ENCODE data around the gene FOXP1.

The FOXP1 gene

GRCh38 chr3:71225951-71226564 lies 357.5 kb downstream of the FOXP1 start:
- DNase-seq = peak; percentile 44

- DNase-seq = no peak
Measured at GRCh38 chr3:71225002-71225684, 358.4 kb downstream of the FOXP1 start.

DNA sequence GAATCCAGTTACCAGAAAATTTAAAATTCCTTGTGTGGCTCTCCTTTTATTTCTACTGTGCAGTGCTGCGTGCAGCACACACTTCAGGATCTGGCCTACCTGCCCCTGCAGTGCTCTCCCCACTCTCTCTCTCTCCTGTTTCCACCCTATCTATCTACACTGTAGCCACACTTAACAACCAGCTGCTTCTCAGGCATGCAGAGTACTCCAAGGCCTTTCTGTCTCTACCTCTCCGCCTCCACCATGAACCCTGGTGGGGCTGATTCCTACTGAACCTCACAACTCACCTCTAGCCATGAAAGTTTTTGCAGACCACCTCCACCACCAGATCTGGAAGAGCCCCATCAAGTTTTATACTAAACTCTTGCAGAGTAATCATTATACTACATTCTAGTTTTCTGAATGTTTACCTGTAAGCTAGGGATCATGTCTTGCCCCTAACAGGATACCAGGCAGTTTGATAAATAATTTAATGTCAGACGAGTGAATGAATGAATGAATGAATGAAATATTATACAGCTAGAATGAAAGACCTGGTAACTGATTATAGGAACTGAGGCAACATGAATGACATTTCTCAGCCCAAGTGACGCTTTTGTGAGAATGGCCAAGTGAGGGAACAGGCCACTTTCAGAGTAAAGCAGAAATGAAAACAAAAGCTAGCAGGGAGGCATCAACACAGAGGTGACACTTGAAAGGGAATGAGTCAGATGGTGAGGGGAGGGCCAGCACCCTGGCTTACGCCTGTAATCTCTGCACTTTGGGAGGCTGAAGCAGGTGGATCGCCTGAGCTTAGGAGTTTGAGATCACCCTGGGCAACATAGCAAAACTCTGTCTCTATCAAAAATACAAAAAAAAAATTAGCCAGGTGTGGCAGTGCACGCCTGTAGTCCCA lies 363.5 kb downstream of the FOXP1 start:
- peak; percentile 62 for DNase-seq

DNA sequence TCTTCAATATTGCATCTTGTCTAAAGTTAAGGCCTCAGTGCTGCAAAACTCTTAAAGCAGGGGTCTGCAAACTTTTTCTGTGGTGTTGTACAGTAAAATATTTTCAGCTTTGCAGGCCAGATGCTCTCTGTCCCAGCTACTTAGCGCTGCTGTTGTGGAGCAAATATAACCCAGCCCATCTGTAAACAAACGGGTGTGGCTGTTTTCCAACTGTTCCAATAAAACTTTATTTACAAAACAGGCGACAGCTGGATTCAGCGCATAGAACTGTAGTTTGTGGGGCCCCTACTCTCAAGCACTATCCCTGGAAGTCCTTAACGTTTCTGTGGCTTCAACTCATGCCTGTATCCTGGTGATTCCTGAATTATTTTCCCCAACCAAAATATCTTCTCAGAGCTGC lies 365.0 kb downstream of the FOXP1 start:
- DNase-seq = no peak

GRCh38 chr3:71217640-71218222 lies 365.8 kb downstream of the FOXP1 start:
- no peak for DNase-seq

- DNase-seq = no peak
Measured at GRCh38 chr3:71215351-71215750, 368.2 kb downstream of the FOXP1 start.

GRCh38 chr3:71214797-71215196 lies 368.7 kb downstream of the FOXP1 start:
- DNase-seq = no peak

GRCh38 chr3:71214016-71214415 lies 369.5 kb downstream of the FOXP1 start:
- DNase-seq = no peak

DNA sequence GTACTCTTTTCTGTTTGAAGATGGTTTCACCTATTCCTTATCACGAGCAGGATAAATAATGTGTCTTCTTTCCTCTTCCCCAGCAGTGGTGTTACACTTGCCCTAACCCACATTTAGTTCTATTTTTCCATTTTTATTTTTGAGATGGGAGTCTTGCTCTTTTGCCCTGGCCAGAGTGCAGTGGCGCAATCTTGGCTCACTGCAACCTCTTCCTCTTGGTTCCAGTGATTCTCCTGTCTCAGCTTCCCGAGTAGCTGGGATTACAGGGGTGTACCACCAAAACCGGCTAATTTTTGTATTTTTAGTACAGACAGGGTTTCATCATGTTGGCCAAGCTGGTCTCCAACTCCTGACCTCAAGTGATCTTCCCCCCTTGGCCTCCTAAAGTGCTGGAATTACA lies 372.4 kb downstream of the FOXP1 start:
- DNase-seq = no peak

- no peak for DNase-seq
Measured at GRCh38 chr3:71210257-71211007, 373.1 kb downstream of the FOXP1 start.

DNA sequence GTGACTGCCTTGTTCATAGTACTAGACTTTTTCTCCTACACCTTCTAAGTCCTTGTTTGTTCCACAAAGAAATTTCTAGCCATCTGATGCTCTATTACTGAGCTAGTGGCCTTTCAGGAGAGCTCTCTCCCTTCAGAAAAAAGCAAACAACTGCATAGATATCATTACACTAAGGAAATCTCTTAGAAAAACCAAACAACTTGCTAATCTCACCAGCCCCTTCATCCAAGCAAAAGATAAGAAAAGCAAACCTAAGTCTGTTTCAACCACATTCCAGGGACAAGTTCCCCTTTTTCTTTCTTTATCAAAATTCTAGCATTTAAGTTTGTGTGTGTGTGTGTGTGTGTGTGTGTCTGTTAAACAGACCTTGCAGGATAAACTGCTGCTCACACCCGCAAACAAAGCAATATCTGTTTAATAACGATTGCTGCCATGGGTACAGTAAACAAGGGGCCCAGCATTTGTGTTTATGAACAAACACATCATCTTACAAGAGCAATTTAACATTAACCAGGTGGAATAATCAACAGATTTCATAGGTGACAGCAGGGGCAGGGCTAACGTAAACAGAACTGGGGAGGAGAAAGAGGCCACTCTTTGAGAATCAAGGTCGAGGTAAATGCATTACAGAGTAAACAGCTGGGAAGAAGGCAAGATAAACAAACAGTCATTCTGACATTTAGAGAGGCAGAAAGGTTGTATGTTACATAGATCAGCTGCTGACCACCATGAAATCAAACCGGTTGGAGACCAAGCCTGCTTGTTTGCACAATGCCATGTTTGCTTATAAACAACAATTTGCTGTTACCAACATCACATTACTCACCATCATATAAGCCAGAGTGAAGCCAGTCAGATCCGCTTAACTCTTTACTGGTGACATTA lies 375.1 kb downstream of the FOXP1 start:
- no peak for DNase-seq

DNA sequence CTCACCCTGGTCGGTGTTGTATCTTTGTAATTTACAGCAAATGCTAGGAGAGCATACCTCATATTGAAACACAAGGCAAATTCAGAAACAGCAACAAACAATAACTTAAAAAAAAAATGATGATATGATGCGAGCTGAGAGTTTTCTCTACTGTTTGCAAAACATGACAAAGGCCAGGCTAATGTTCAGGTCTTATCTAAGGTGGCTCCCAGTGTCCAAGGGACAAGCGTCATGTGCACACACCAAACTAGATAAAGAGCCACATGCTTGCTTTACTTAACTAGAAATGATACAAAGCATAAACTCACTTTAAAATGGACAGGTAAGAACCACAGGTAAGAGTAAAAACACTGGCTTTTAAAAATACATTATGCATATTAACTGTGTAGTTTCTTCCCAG lies 375.9 kb downstream of the FOXP1 start:
- no peak for DNase-seq

DNA sequence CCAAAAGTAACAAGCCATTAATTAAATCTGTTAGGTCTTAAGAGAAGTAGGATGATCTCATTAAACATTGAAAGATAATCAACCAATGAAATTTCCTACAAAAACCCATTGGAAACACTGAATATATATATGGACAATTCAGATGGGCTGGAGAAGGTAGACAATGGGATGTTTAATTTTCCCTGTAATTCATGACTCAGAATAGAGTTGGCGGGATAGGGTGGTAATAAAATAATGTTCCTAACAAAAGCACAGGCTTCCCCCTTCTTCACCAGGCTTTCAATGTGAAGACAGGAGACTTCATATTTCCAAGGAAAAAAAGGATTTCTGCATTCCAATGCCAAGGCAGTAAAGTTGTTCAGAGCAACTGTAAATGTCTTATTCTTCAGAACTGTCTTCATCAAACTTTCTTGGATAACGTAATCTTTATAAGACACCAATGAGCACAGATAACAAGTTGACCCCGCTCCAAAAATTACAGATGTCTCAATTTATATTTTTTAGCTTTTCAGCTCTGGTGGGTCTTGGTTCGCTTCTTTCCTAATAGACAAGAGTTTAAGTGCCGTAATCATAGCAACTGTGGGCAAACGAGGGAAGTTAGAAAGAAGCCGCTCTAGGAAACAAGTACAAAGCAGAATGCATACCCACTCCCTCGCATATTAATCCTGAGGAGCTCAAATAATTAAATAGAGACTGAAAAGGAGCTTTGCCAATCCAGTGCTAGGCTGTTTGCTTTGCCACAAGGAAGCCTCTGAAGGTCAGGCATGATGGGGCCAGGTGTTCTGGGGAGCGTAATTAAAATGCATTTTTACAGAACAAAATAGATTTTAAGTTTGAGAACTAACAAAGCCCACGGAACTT lies 377.0 kb downstream of the FOXP1 start:
- no peak for DNase-seq

- DNase-seq = no peak
Measured at GRCh38 chr3:71203727-71204488, 379.6 kb downstream of the FOXP1 start.

GRCh38 chr3:71202848-71203533 lies 380.5 kb downstream of the FOXP1 start:
- DNase-seq = no peak

GRCh38 chr3:71201939-71202338 lies 381.6 kb downstream of the FOXP1 start:
- no peak for DNase-seq

DNA sequence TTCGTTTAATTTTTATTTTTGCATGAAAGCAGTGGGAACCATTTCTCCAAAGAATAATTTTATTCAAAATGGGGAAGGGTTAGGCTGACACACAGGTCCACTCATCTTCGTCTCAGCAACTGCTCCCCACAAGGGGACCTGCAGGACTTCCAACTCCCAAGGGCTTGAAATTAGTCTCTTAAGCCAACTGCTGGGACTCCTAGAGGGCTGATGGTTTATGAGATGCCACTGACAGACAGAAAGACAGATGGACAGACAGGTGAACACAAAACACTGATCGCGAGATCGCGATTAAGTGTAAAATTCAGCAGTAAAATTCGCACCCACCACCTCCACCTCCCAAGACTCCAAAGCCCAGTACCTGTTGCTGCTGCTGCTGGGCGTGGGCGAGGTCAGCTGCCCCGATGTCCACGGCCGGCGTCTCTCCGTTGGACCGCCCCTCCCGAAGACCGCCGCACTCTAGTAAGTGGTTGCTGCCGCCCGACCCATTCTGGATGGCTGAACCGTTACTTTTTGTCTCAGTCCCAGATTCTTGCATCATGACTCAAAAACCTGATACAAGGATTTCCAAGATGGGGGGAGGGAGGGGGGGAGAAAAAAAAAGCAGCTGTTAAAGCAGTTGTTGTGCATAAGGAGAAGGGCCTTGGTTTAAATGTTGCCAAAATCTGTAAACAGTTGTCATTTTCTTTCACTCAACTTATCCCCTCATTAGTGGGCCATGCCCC lies 385.5 kb downstream of the FOXP1 start:
- no peak for DNase-seq

- no peak for DNase-seq
Measured at GRCh38 chr3:71195492-71195891, 388.0 kb downstream of the FOXP1 start.

- DNase-seq = no peak
Measured at GRCh38 chr3:71194785-71195184, 388.7 kb downstream of the FOXP1 start.

Data from stimulated activated CD8-positive, alpha-beta memory T cell treated with anti-CD3 and anti-CD28 coated beads, Interleukin-4, amount 100 ng/mL, for 48 hours (primary cell).